SK-N-SH (cell line): Measurements from ENCODE around the gene IRF2. TPM values are rescaled to one million over a fixed set of nuclear protein-coding genes. Genes with fewer than 3 reads are reported as not detected.
"Not testable (repeated sequence)": the region's sequence is repeated elsewhere in the genome, so short reads cannot be mapped to it uniquely, and the experiment has no call there.

Experiments used
- CTCF ChIA-PET: fragments of 300-600, 350-600 bp; formaldehyde crosslinking; extraction: SDS; loops from one replicate; lab custom pipeline; 2021; lab: Yijun Ruan, JAX
- POLR2A ChIA-PET: fragments of 350-600 bp; sonication (Branson Sonifier 250); formaldehyde crosslinking; extraction: SDS; loops from one replicate; lab custom pipeline; 2020; ENCODE audit warnings: antibody characterized with exemption, inconsistent platforms; lab: Yijun Ruan, JAX
- DNase-seq: peaks from one replicate; pipeline ENCODE4 v3.0.0; 2012
- H2AFZ ChIP-seq: fragments of 200-600 bp; sonication (generic); 2 replicates; pipeline ENCODE4 v1.8.1; 2016; ENCODE audit warnings: antibody characterized with exemption, mild to moderate bottlenecking, low read depth
- H3F3A ChIP-seq: fragments of 200-600 bp; sonication (generic); replicated peaks from 2 replicates; pipeline ENCODE3; 2016; ENCODE audit warnings: antibody characterized with exemption, mild to moderate bottlenecking; ENCODE audit not compliant: insufficient read depth
- H3K27ac ChIP-seq, 2 experiments: fragments of 200-500 bp in 1 of 2; fragments of 200-600 bp in 1 of 2; sonication (Bioruptor generic) in 1 of 2; sonication (generic), shearing (Covaris generic) in 1 of 2; 2 replicates each; pipeline versions ENCODE4 v1.5.1 to v1.6.1; 2014 to 2016; ENCODE audit warnings: low read depth in 2 of 2, inconsistent platforms in 1 of 2, low read length in 1 of 2, mild to moderate bottlenecking in 1 of 2, mixed read lengths in 1 of 2
- H3K27me3 ChIP-seq: fragments of 200-600 bp; sonication (generic), shearing (Covaris generic); 2 replicates; pipeline ENCODE4 v1.6.1; 2016; ENCODE audit warnings: mixed run types; ENCODE audit not compliant: insufficient read depth
- H3K36me3 ChIP-seq, 2 experiments: fragments of 200-500 bp in 1 of 2; fragments of 200-600 bp in 1 of 2; sonication (Bioruptor generic) in 1 of 2; sonication (generic) in 1 of 2; replicated peaks in 1 of 2; 2 replicates each; pipeline versions ENCODE3 to v1.5.1; 2014 to 2016; ENCODE audit warnings: low read length in 1 of 2, mild to moderate bottlenecking in 1 of 2; ENCODE audit not compliant: insufficient read depth in 2 of 2, control insufficient read depth in 1 of 2
- H3K4me1 ChIP-seq, 2 experiments: fragments of 200-500 bp in 1 of 2; fragments of 200-600 bp in 1 of 2; sonication (Bioruptor generic) in 1 of 2; sonication (generic), shearing (Covaris generic) in 1 of 2; 2 replicates each; pipeline versions ENCODE4 v1.5.1 to v1.6.1; 2014 to 2016; ENCODE audit warnings: low read depth in 1 of 2, low read length in 1 of 2, mixed run types in 1 of 2; ENCODE audit not compliant: insufficient read depth in 2 of 2, control insufficient read depth in 1 of 2
- H3K4me2 ChIP-seq: fragments of 200-600 bp; sonication (generic), shearing (Covaris generic); 2 replicates; pipeline ENCODE4 v1.6.1; 2017; ENCODE audit warnings: mixed run types
- H3K4me3 ChIP-seq, 2 experiments: fragments of 200-500 bp in 1 of 2; fragments of 200-600 bp in 1 of 2; sonication (Bioruptor generic) in 1 of 2; sonication (generic), shearing (Covaris generic) in 1 of 2; 2 replicates each; pipeline versions ENCODE4 v1.5.1 to v1.8.1; 2014 to 2016; ENCODE audit warnings: low read depth in 2 of 2, inconsistent platforms in 1 of 2, low read length in 1 of 2, mild to moderate bottlenecking in 1 of 2, mixed read lengths in 1 of 2, moderate library complexity in 1 of 2
- H3K79me2 ChIP-seq: fragments of 200-600 bp; sonication (generic); 2 replicates; pipeline ENCODE4 v1.8.1; 2017; ENCODE audit warnings: mild to moderate bottlenecking; ENCODE audit not compliant: insufficient read depth
- H3K9ac ChIP-seq: fragments of 200-600 bp; sonication (generic); 2 replicates; pipeline ENCODE4 v1.6.1; 2017; ENCODE audit warnings: mixed run types
- H3K9me2 ChIP-seq: fragments of 200-600 bp; sonication (generic); 2 replicates; pipeline ENCODE4 v1.6.1; 2017; ENCODE audit warnings: mixed run types
- H3K9me3 ChIP-seq: fragments of 200-600 bp; sonication (generic); 2 replicates; pipeline ENCODE4 v1.6.1; 2017; ENCODE audit warnings: mixed run types, mild to moderate bottlenecking, moderate library complexity
- H4K20me1 ChIP-seq: fragments of 200-600 bp; sonication (generic); 2 replicates; pipeline ENCODE4 v1.6.1; 2017; ENCODE audit warnings: mild to moderate bottlenecking, mixed run types; ENCODE audit not compliant: insufficient read depth
- EP300 ChIP-seq, 2 experiments: IDR thresholded peaks; 2 replicates each; pipeline versions ENCODE4 v1.4.0 to v1.6.1; 2012; ENCODE audit warnings: borderline replicate concordance in 1 of 2, low read depth in 1 of 2, low read length in 1 of 2
- FOXJ3 ChIP-seq: sonication (generic); formaldehyde crosslinking; IDR thresholded peaks from 2 replicates; pipeline ENCODE4 v1.5.1; 2020; ENCODE audit warnings: mild to moderate bottlenecking, missing genetic modification reagents
- FOXM1 ChIP-seq: IDR thresholded peaks from 2 replicates; pipeline ENCODE4 v1.4.0; 2012; ENCODE audit warnings: low read depth, mild to moderate bottlenecking
- GATA2 ChIP-seq: sonication (generic); formaldehyde crosslinking; IDR thresholded peaks from 2 replicates; pipeline ENCODE4 v1.5.0; 2020; ENCODE audit warnings: mild to moderate bottlenecking, missing genetic modification reagents
- MXI1 ChIP-seq: IDR thresholded peaks from 2 replicates; pipeline ENCODE4 v1.6.1; 2012; ENCODE audit warnings: mild to moderate bottlenecking, low read depth, low read length, improper control_type of control experiment
- NRF1 ChIP-seq: IDR thresholded peaks from 2 replicates; pipeline ENCODE4 v1.6.1; 2012; ENCODE audit warnings: low read depth, mild to moderate bottlenecking, low read length
- POLR2AphosphoS5 ChIP-seq: IDR thresholded peaks from 2 replicates; pipeline ENCODE4 v1.6.1; 2012; ENCODE audit warnings: low read depth, low read length
- RAD21 ChIP-seq: IDR thresholded peaks from 2 replicates; pipeline ENCODE4 v1.6.1; 2012; ENCODE audit warnings: mild to moderate bottlenecking, low read length
- RCOR1 ChIP-seq: fragments of 150-350 bp; IDR thresholded peaks from 2 replicates; pipeline ENCODE4 v1.6.1; 2017; ENCODE audit warnings: antibody characterized with exemption, low read length
- RXRA ChIP-seq: IDR thresholded peaks from 2 replicates; pipeline ENCODE4 v1.4.0; 2012; ENCODE audit warnings: low read depth, mild to moderate bottlenecking, borderline replicate concordance
- SIN3A ChIP-seq: IDR thresholded peaks from 2 replicates; pipeline ENCODE4 v1.6.1; 2012; ENCODE audit warnings: low read depth, mild to moderate bottlenecking, low read length, moderate library complexity, borderline replicate concordance
- TAF1 ChIP-seq: IDR thresholded peaks from 2 replicates; pipeline ENCODE4 v1.6.1; 2012; ENCODE audit warnings: low read depth, mild to moderate bottlenecking, low read length, moderate library complexity, borderline replicate concordance
- TEAD4 ChIP-seq: IDR thresholded peaks from 2 replicates; pipeline ENCODE4 v1.4.0; 2012; ENCODE audit warnings: mild to moderate bottlenecking, borderline replicate concordance; ENCODE audit not compliant: insufficient read depth
- USF2 ChIP-seq: fragments of 150-350 bp; IDR thresholded peaks from 2 replicates; pipeline ENCODE4 v1.6.1; 2017; ENCODE audit warnings: antibody characterized with exemption, low read length, low read depth, borderline replicate concordance
- YY1 ChIP-seq: IDR thresholded peaks from 2 replicates; pipeline ENCODE4 v1.4.0; 2012; ENCODE audit warnings: low read depth, mild to moderate bottlenecking
- WGBS: methylation state at CpG from one replicate; pipeline ENCODE4 v1.1.6; 2017; ENCODE audit warnings: low lambda C conversion rate; 5-methylcytosine and 5-hydroxymethylcytosine counted together
- polyA plus RNA-seq, 3 experiments: library from polyadenylated mRNA; depleted of rRNA; stranded (reverse); fragments of >200 nt; gene quantifications; 2 replicates each; pipeline ENCODE4 v1.2.3, GENCODE V29; 2012

The IRF2 gene
- polyA plus RNA-seq, 1 of the 3 experiments (the other 2 are of a cell fraction): 23.3 TPM

GRCh38 chr4:184376923-184377322 is 97.4 kb downstream of the IRF2 start:
- Histone ChIP-seq H3F3A (peaks cover 14% of the 10 kb centered on the region), H3K4me2 (no peak overlapping the region), H3K79me2 (no peaks in the 10 kb centered on the region), H3K27ac (no peak overlapping the region), H3K27me3 (no peaks in the 10 kb centered on the region), H2AFZ (no peak overlapping the region), H4K20me1 (no peaks in the 10 kb centered on the region), H3K9me2 (no peaks in the 10 kb centered on the region), H3K9ac (no peak overlapping the region), H3K4me1 (peaks cover 3 to 5% of the 10 kb centered on the region in 2 experiments; a peak in 2 of 4 replicates), H3K36me3 (peaks cover 0 to 2% of the 10 kb centered on the region in 2 experiments), H3K9me3 (no peaks in the 10 kb centered on the region), H3K4me3 (no peak overlapping the region)
- 38% methylated on average over 1 of the region's 1 CpG for WGBS
- no peak for TF ChIP-seq FOXM1
- no peak for TF ChIP-seq GATA2 (CRISPR knock-in tag)
- TF ChIP-seq TAF1: no peak
- no peak for TF ChIP-seq YY1
- no peak for TF ChIP-seq NRF1
- no peak for TF ChIP-seq FOXJ3
- no peak for TF ChIP-seq POLR2AphosphoS5
- TF ChIP-seq TEAD4: no peak
- no peak for TF ChIP-seq RXRA
- TF ChIP-seq RCOR1: no peak
- no peak for TF ChIP-seq USF2
- no peak for TF ChIP-seq RAD21
- no peak for TF ChIP-seq SIN3A
- no peak for TF ChIP-seq MXI1
- no peak for TF ChIP-seq EP300 (IDR thresholded peaks at IDR 0.05; ENCODE audit: borderline replicate concordance in 1 of 2, low read depth in 1 of 2, low read length in 1 of 2)
- ChIA-PET CTCF (interaction anchor here (0.8 kb wide), 1 partner anchor 807 kb away, joined by 3 read pairs; no protein-coding TSS in a partner anchor), POLR2A (no interaction called here)
- DNase-seq: no peak

GRCh38 chr4:184376126-184376838 is 98.1 kb downstream of the IRF2 start:
- no peaks in the 10 kb centered on the region for H4K20me1 ChIP-seq
- no peak overlapping the region for H2AFZ ChIP-seq
- no peaks in the 10 kb centered on the region for H3K36me3 ChIP-seq
- H3K9ac ChIP-seq: no peak overlapping the region
- H3K4me1 ChIP-seq: peaks cover 5 to 8% of the 10 kb centered on the region in 2 experiments; a peak in 2 of 4 replicates
- ChIA-PET CTCF (no interaction called here), POLR2A (no interaction called here)
- WGBS: 89% methylated on average over 1 of the region's 1 CpG
- H3K9me2 ChIP-seq: no peaks in the 10 kb centered on the region
- H3K79me2 ChIP-seq: no peaks in the 10 kb centered on the region
- DNase-seq: no peak
- no peak overlapping the region for H3K4me3 ChIP-seq
- peaks cover 14% of the 10 kb centered on the region for H3F3A ChIP-seq
- no peak overlapping the region for H3K4me2 ChIP-seq
- H3K27me3 ChIP-seq: no peaks in the 10 kb centered on the region
- no peak for TF ChIP-seq TAF1
- H3K9me3 ChIP-seq: no peaks in the 10 kb centered on the region
- no peak overlapping the region for H3K27ac ChIP-seq

- POLR2A ChIA-PET, H3K9ac ChIP-seq, H3K27me3 ChIP-seq, H3K4me2 ChIP-seq, H2AFZ ChIP-seq, H3K27ac ChIP-seq, H3K4me1 ChIP-seq, H3K79me2 ChIP-seq, H4K20me1 ChIP-seq, H3K9me3 ChIP-seq, DNase-seq, H3K36me3 ChIP-seq, H3K4me3 ChIP-seq, CTCF ChIA-PET, H3K9me2 ChIP-seq: not testable (repeated sequence)
- H3F3A ChIP-seq: peaks cover 14% of the 10 kb centered on the region
- WGBS: 95% methylated on average over 3 of the region's 3 CpGs
These were observed 98.7 kb downstream of the IRF2 start for GRCh38 chr4:184375623-184376022.
